ENCODE measurements around the gene PRSS35.

Gene PRSS35

GRCh38 chr6:83470587-83470986, 41.7 kb upstream of the PRSS35 start:
- Histone ChIP-seq H3K36me3 (replicated peaks; ENCODE audit: insufficient read depth, low read length) (no peaks in the 10 kb centered on the region), H3K79me2 (ENCODE audit: low read length) (no peaks in the 10 kb centered on the region), H3K27me3 (replicated peaks; ENCODE audit: insufficient read depth, low read length) (no peaks in the 10 kb centered on the region), H2AFZ (ENCODE audit: low read length) (no peak overlapping the region), H3K4me1 (ENCODE audit: low read length) (no peaks in the 10 kb centered on the region), H3F3A (ENCODE audit: insufficient read depth, low read length) (no peaks in the 10 kb centered on the region), H4K20me1 (ENCODE audit: insufficient read depth, low read length) (no peaks in the 10 kb centered on the region), H3K27ac (ENCODE audit: low read length) (no peak overlapping the region), H3K9me3 (replicated peaks; ENCODE audit: insufficient read depth, low read length) (no peaks in the 10 kb centered on the region), H3K9ac (ENCODE audit: low read length) (no peak overlapping the region), H3K9me2 (replicated peaks; ENCODE audit: insufficient read depth, low read length) (no peaks in the 10 kb centered on the region), H3K4me2 (ENCODE audit: low read depth, low read length) (no peak overlapping the region), H3K4me3 (ENCODE audit: low read length) (no peak overlapping the region)
- TF ChIP-seq EZH2phosphoT487 (IDR thresholded peaks at IDR 0.05; ENCODE audit: low read length) (no peak), CTCF (IDR thresholded peaks at IDR 0.05; ENCODE audit: low read length) (no peak), EZH2 (optimal IDR thresholded peaks at IDR 0.05; ENCODE audit: low read depth, low read length) (no peak)
- no peak for DNase-seq

- H3K27ac ChIP-seq (ENCODE audit: low read length) = no peak overlapping the region
- no peak overlapping the region for H3K9ac ChIP-seq (ENCODE audit: low read length)
- H3K79me2 ChIP-seq (ENCODE audit: low read length) = no peaks in the 10 kb centered on the region
- no peaks in the 10 kb centered on the region for H3F3A ChIP-seq (ENCODE audit: insufficient read depth, low read length)
- no peak overlapping the region for H2AFZ ChIP-seq (ENCODE audit: low read length)
- no peaks in the 10 kb centered on the region for H3K9me3 ChIP-seq (replicated peaks; ENCODE audit: insufficient read depth, low read length)
- no peaks in the 10 kb centered on the region for H3K9me2 ChIP-seq (replicated peaks; ENCODE audit: insufficient read depth, low read length)
- H3K4me3 ChIP-seq (ENCODE audit: low read length) = no peak overlapping the region
- H3K27me3 ChIP-seq (replicated peaks; ENCODE audit: insufficient read depth, low read length) = no peaks in the 10 kb centered on the region
- no peak for TF ChIP-seq EZH2phosphoT487 (IDR thresholded peaks at IDR 0.05; ENCODE audit: low read length)
- TF ChIP-seq EZH2 (optimal IDR thresholded peaks at IDR 0.05; ENCODE audit: low read depth, low read length) = no peak
- H3K36me3 ChIP-seq (replicated peaks; ENCODE audit: insufficient read depth, low read length) = no peaks in the 10 kb centered on the region
- H3K4me1 ChIP-seq (ENCODE audit: low read length) = no peaks in the 10 kb centered on the region
- no peak for DNase-seq
- H3K4me2 ChIP-seq (ENCODE audit: low read depth, low read length) = no peak overlapping the region
- no peaks in the 10 kb centered on the region for H4K20me1 ChIP-seq (ENCODE audit: insufficient read depth, low read length)
These were observed 39.6 kb upstream of the PRSS35 start for GRCh38 chr6:83472767-83473166.

GRCh38 chr6:83474309-83474708, 38.0 kb upstream of the PRSS35 start:
- H3K9ac ChIP-seq (ENCODE audit: low read length) = no peak overlapping the region
- H3K79me2 ChIP-seq (ENCODE audit: low read length) = no peaks in the 10 kb centered on the region
- no peak overlapping the region for H2AFZ ChIP-seq (ENCODE audit: low read length)
- H3K4me1 ChIP-seq (ENCODE audit: low read length) = no peaks in the 10 kb centered on the region
- TF ChIP-seq EZH2 (optimal IDR thresholded peaks at IDR 0.05; ENCODE audit: low read depth, low read length) = no peak
- no peak for TF ChIP-seq EZH2phosphoT487 (IDR thresholded peaks at IDR 0.05; ENCODE audit: low read length)
- no peak for TF ChIP-seq CTCF (IDR thresholded peaks at IDR 0.05; ENCODE audit: low read length)
- H3K36me3 ChIP-seq (replicated peaks; ENCODE audit: insufficient read depth, low read length) = no peaks in the 10 kb centered on the region
- no peaks in the 10 kb centered on the region for H3F3A ChIP-seq (ENCODE audit: insufficient read depth, low read length)
- H3K9me2 ChIP-seq (replicated peaks; ENCODE audit: insufficient read depth, low read length) = no peaks in the 10 kb centered on the region
- H3K27ac ChIP-seq (ENCODE audit: low read length) = no peak overlapping the region
- no peak overlapping the region for H3K4me2 ChIP-seq (ENCODE audit: low read depth, low read length)
- no peaks in the 10 kb centered on the region for H3K9me3 ChIP-seq (replicated peaks; ENCODE audit: insufficient read depth, low read length)
- no peaks in the 10 kb centered on the region for H3K27me3 ChIP-seq (replicated peaks; ENCODE audit: insufficient read depth, low read length)
- DNase-seq = no peak
- no peaks in the 10 kb centered on the region for H4K20me1 ChIP-seq (ENCODE audit: insufficient read depth, low read length)
- no peak overlapping the region for H3K4me3 ChIP-seq (ENCODE audit: low read length)

GRCh38 chr6:83476971-83477370, 35.4 kb upstream of the PRSS35 start:
- Histone ChIP-seq H4K20me1 (ENCODE audit: insufficient read depth, low read length) (no peaks in the 10 kb centered on the region), H3K4me3 (ENCODE audit: low read length) (no peak overlapping the region), H3K27ac (ENCODE audit: low read length) (no peak overlapping the region), H3K9me3 (replicated peaks; ENCODE audit: insufficient read depth, low read length) (no peaks in the 10 kb centered on the region), H3K9me2 (replicated peaks; ENCODE audit: insufficient read depth, low read length) (no peaks in the 10 kb centered on the region), H3K27me3 (replicated peaks; ENCODE audit: insufficient read depth, low read length) (no peaks in the 10 kb centered on the region), H3K9ac (ENCODE audit: low read length) (no peak overlapping the region), H3K36me3 (replicated peaks; ENCODE audit: insufficient read depth, low read length) (no peaks in the 10 kb centered on the region), H3K4me1 (ENCODE audit: low read length) (no peaks in the 10 kb centered on the region), H3K4me2 (ENCODE audit: low read depth, low read length) (no peak overlapping the region), H3K79me2 (ENCODE audit: low read length) (no peaks in the 10 kb centered on the region), H3F3A (ENCODE audit: insufficient read depth, low read length) (no peaks in the 10 kb centered on the region), H2AFZ (ENCODE audit: low read length) (no peak overlapping the region)
- no peak for DNase-seq
- TF ChIP-seq CTCF (IDR thresholded peaks at IDR 0.05; ENCODE audit: low read length) (no peak), EZH2 (optimal IDR thresholded peaks at IDR 0.05; ENCODE audit: low read depth, low read length) (no peak), EZH2phosphoT487 (IDR thresholded peaks at IDR 0.05; ENCODE audit: low read length) (no peak)
